Hepatocyte (in vitro differentiated cells): ENCODE measurements around the gene BRD2.

Experiments used
- CTCF ChIP-seq: fragments of 200-600 bp; sonication (generic); IDR thresholded peaks from 2 replicates; pipeline ENCODE4 v1.5.1; 2016; ENCODE audit warnings: antibody characterized with exemption, mild to moderate bottlenecking; ENCODE audit not compliant: poor library complexity
- EZH2 ChIP-seq: fragments of 200-600 bp; sonication (generic); IDR thresholded peaks from 2 replicates; pipeline ENCODE4 v1.6.1; 2016; ENCODE audit warnings: antibody characterized with exemption, mild to moderate bottlenecking, borderline replicate concordance

- TF ChIP-seq CTCF, result no peak
- TF ChIP-seq EZH2, result no peak
Observed at GRCh38 chr6:33001685-33002084, 33.3 kb downstream of the BRD2 start.
